HepG2 (cell line): ENCODE measurements around the gene PYY. TPM values are rescaled to one million over a fixed set of nuclear protein-coding genes. Genes with fewer than 3 reads are reported as not detected.

ENCODE experiments used
- CTCF ChIP-seq: sonication (generic); formaldehyde crosslinking; IDR thresholded peaks from 2 replicates; pipeline ENCODE4 v1.5.0; 2020; ENCODE audit warnings: mild to moderate bottlenecking, missing genetic modification reagents, moderate library complexity
- E2F5 ChIP-seq: sonication (generic); formaldehyde crosslinking; conservative IDR thresholded peaks from 2 replicates; pipeline ENCODE4 v1.4.0; 2020; ENCODE audit warnings: missing genetic modification reagents
- FOXA3 ChIP-seq: IDR thresholded peaks from 2 replicates; pipeline ENCODE4 v1.6.1; 2016; ENCODE audit warnings: missing genetic modification reagents, missing compliant biosample characterization
- HNF1A ChIP-seq, 2 experiments: sonication (generic) in 1 of 2; formaldehyde crosslinking in 1 of 2; IDR thresholded peaks; 2 replicates each; pipeline versions ENCODE4 v1.4.0 to v1.6.1; 2016 to 2020; ENCODE audit warnings: borderline replicate concordance in 1 of 2, low read depth in 1 of 2, mild to moderate bottlenecking in 1 of 2, missing genetic modification reagents in 1 of 2
- HNRNPL ChIP-seq: fragments of 200-400 bp; formaldehyde crosslinking; IDR thresholded peaks from 2 replicates; pipeline ENCODE4 v1.6.1; 2017; ENCODE audit warnings: mild to moderate bottlenecking, low read depth, low read length
- NFKBIZ ChIP-seq: IDR thresholded peaks from 2 replicates; pipeline ENCODE4 v1.6.1; 2018; ENCODE audit warnings: missing genetic modification reagents, missing compliant biosample characterization
- ZC3H4 ChIP-seq: sonication (generic); formaldehyde crosslinking; IDR thresholded peaks from 2 replicates; pipeline ENCODE4 v1.4.0; 2020; ENCODE audit warnings: missing genetic modification reagents, borderline replicate concordance
- ZFP37 ChIP-seq: sonication (generic); formaldehyde crosslinking; IDR thresholded peaks from 2 replicates; pipeline ENCODE4 v1.4.0; 2020; ENCODE audit warnings: missing genetic modification reagents, borderline replicate concordance
- ZFP82 ChIP-seq: sonication (generic); formaldehyde crosslinking; IDR thresholded peaks from 2 replicates; pipeline ENCODE4 v1.5.1; 2020; ENCODE audit warnings: mild to moderate bottlenecking, missing genetic modification reagents, borderline replicate concordance
- ZGPAT ChIP-seq: IDR thresholded peaks from 2 replicates; pipeline ENCODE4 v1.6.1; 2016; ENCODE audit warnings: mild to moderate bottlenecking
- ZIK1 ChIP-seq: sonication (generic); formaldehyde crosslinking; IDR thresholded peaks from 2 replicates; pipeline ENCODE4 v1.5.0; 2020; ENCODE audit warnings: mild to moderate bottlenecking, low read depth, missing genetic modification reagents, borderline replicate concordance
- ZMYM2 ChIP-seq: sonication (generic); formaldehyde crosslinking; IDR thresholded peaks from 2 replicates; pipeline ENCODE4 v1.8.0; 2022; ENCODE audit warnings: mild to moderate bottlenecking, missing genetic modification reagents
- ZNF10 ChIP-seq: sonication (generic); formaldehyde crosslinking; IDR thresholded peaks from 2 replicates; pipeline ENCODE4 v1.4.0; 2020; ENCODE audit warnings: mild to moderate bottlenecking, low read depth, missing genetic modification reagents, borderline replicate concordance
- ZNF510 ChIP-seq: sonication (generic); formaldehyde crosslinking; IDR thresholded peaks from 2 replicates; pipeline ENCODE4 v1.4.0; 2020; ENCODE audit warnings: low read depth, mild to moderate bottlenecking, missing genetic modification reagents
- ZNF747 ChIP-seq: sonication (generic); formaldehyde crosslinking; IDR thresholded peaks from 2 replicates; pipeline ENCODE4 v1.8.1; 2023; ENCODE audit warnings: missing genetic modification reagents, mild to moderate bottlenecking, borderline replicate concordance
- ZNF800 ChIP-seq: sonication (generic); formaldehyde crosslinking; IDR thresholded peaks from 2 replicates; pipeline ENCODE4 v1.4.0; 2020; ENCODE audit warnings: missing genetic modification reagents
- polyA plus RNA-seq, 8 experiments: library from polyadenylated mRNA; depleted of rRNA in 3 of 8; stranded (reverse) in 7 of 8; unstranded in 1 of 8; fragments of >200 nt; fragmentation: Illumina TruSeq in 4 of 8; extraction: Trizol in 4 of 8; gene quantifications; 2 replicates each; pipeline versions ENCODE4 v1.2.1 to v1.2.3, GENCODE V29; 2011 to 2016; ENCODE audit warnings: low read depth in 4 of 8, missing spikeins in 1 of 8, mixed read lengths in 1 of 8; ENCODE audit not compliant: insufficient read depth in 1 of 8
- total RNA-seq, 5 experiments: library from RNA; depleted of rRNA; stranded (reverse); fragments of >200 nt; fragmentation: Illumina TruSeq; extraction: Trizol; gene quantifications; 2 replicates each; pipeline ENCODE4 v1.2.3, GENCODE V29; 2016; ENCODE audit warnings: low read depth in 1 of 5

The PYY gene
- total and polyA plus RNA-seq, 2 of the 13 experiments (the other 11 are each of a cell fraction or from before 2014, with no cell fraction given), result 0.25 TPM; not detected in 1

GRCh38 chr17:43983515-43984411, 30.0 kb upstream of the PYY start (continued):
- TF ChIP-seq CTCF (peak; percentile 60), ZC3H4 (CRISPR knock-in tag) (no peak; the same call in 1 of the 2 replicates), HNF1A (IDR thresholded peaks at IDR 0.05; ENCODE audit: low read depth) (no peak), HNF1A (CRISPR knock-in tag; IDR thresholded peaks at IDR 0.05; ENCODE audit: borderline replicate concordance) (peak; percentile 91), ZIK1 (peak; percentile 82; the same call in 1 of the 2 replicates), ZMYM2 (CRISPR knock-in tag) (peak; percentile 93), E2F5 (no peak; the same call in 1 of the 2 replicates), ZFP82 (peak; percentile 89), ZNF747 (peak; percentile 95; the same call in 1 of the 2 replicates), FOXA3 (CRISPR knock-in tag) (peak; percentile 91), ZFP37 (CRISPR knock-in tag) (peak; percentile 66; the same call in 1 of the 2 replicates), ZGPAT (CRISPR knock-in tag) (peak; percentile 97), ZNF10 (CRISPR knock-in tag) (no peak), NFKBIZ (CRISPR knock-in tag) (0 out of 2 replicates have a peak, but pooled peaks have one; percentile 24), ZNF800 (CRISPR knock-in tag) (peak; percentile 100), ZNF510 (CRISPR knock-in tag) (peak; percentile 87; the same call in 1 of the 2 replicates), HNRNPL (peak; percentile 21; the same call in 1 of the 2 replicates)
